ENCODE data around the gene FRMPD2. TPM values are rescaled to one million over a fixed set of nuclear protein-coding genes. Genes with fewer than 3 reads are reported as not detected.
"Not testable (repeated sequence)": the region's sequence is repeated elsewhere in the genome, so short reads cannot be mapped to it uniquely, and the experiment has no call there.

FRMPD2 gene
- total RNA-seq, 1 experiment from 2014 or later, result 0.30 TPM

GRCh38 chr10:48187126-48187525 lies 87.4 kb downstream of the FRMPD2 start:
- POLR2A ChIA-PET, result no interaction called here
- no peak overlapping the region for H3K4me2 ChIP-seq (ENCODE audit: low read length)
- no peaks in the 10 kb centered on the region for H3K9me2 ChIP-seq (ENCODE audit: insufficient read depth)
- no peaks in the 10 kb centered on the region for H3K9me3 ChIP-seq (ENCODE audit: control insufficient read depth in 1 of 2, insufficient read depth in 1 of 2, low read depth in 1 of 2, low read length in 2 of 2)
- no peak overlapping the region for H3K27ac ChIP-seq (ENCODE audit: low read depth, low read length)
- CTCF ChIA-PET, result no interaction called here
- no peak for ATAC-seq
- H3K79me2 ChIP-seq (ENCODE audit: insufficient read depth, low read length), result no peaks in the 10 kb centered on the region
- no TSS peak for BruUV-seq (replicated peaks)
- no peaks in the 10 kb centered on the region for H3K36me3 ChIP-seq (ENCODE audit: control insufficient read depth in 1 of 2, insufficient read depth in 2 of 2, low read length in 2 of 2)
- TF ChIP-seq POLR2AphosphoS5 (IDR thresholded peaks at IDR 0.05; ENCODE audit: low read depth, low read length), result no peak
- no peak for DNase-seq (ENCODE audit: low read depth, low spot score)
- intact Hi-C loops (cut with micrococcal nuclease), result no loop called here
- H3K4me1 ChIP-seq (ENCODE audit: control insufficient read depth in 1 of 2, insufficient read depth in 2 of 2, low read length in 2 of 2), result no peaks in the 10 kb centered on the region
- RAD21 ChIA-PET (ENCODE audit: low non-redundant PET in 1 of 2, low total read pairs in 2 of 2, uncharacterized antibody in 2 of 2, unreplicated experiment in 2 of 2), result no interaction called here
- H2AFZ ChIP-seq (ENCODE audit: low read depth, low read length, poor library complexity, severe bottlenecking), result no peak overlapping the region
- no peaks in the 10 kb centered on the region for H4K20me1 ChIP-seq (ENCODE audit: insufficient read depth)
- H3K27me3 ChIP-seq (ENCODE audit: insufficient read depth, low read length), result no peaks in the 10 kb centered on the region; the same call in 1 of the 2 replicates
- no peak overlapping the region for H3K9ac ChIP-seq (ENCODE audit: low read length)
- no peak overlapping the region for H3K4me3 ChIP-seq (replicated peaks in 1 of 2; ENCODE audit: low read depth in 1 of 2, low read length in 2 of 2)

- H3K4me3 ChIP-seq (replicated peaks in 1 of 2; ENCODE audit: low read depth in 1 of 2, low read length in 2 of 2); H2AFZ ChIP-seq (ENCODE audit: low read depth, low read length, poor library complexity, severe bottlenecking); H3K9me2 ChIP-seq (ENCODE audit: insufficient read depth); H3K9me3 ChIP-seq (ENCODE audit: control insufficient read depth in 1 of 2, insufficient read depth in 1 of 2, low read depth in 1 of 2, low read length in 2 of 2); H3K4me1 ChIP-seq (ENCODE audit: control insufficient read depth in 1 of 2, insufficient read depth in 2 of 2, low read length in 2 of 2); H3K4me2 ChIP-seq (ENCODE audit: low read length); H3K9ac ChIP-seq (ENCODE audit: low read length); H3K36me3 ChIP-seq (ENCODE audit: control insufficient read depth in 1 of 2, insufficient read depth in 2 of 2, low read length in 2 of 2); H3K79me2 ChIP-seq (ENCODE audit: insufficient read depth, low read length); BruUV-seq (replicated peaks); H3K27me3 ChIP-seq (ENCODE audit: insufficient read depth, low read length); POLR2A ChIA-PET; CTCF ChIA-PET; ATAC-seq; DNase-seq (ENCODE audit: low read depth, low spot score); H4K20me1 ChIP-seq (ENCODE audit: insufficient read depth); intact Hi-C loops (cut with micrococcal nuclease); H3K27ac ChIP-seq (ENCODE audit: low read depth, low read length); RAD21 ChIA-PET (ENCODE audit: low non-redundant PET in 1 of 2, low total read pairs in 2 of 2, uncharacterized antibody in 2 of 2, unreplicated experiment in 2 of 2): not testable (repeated sequence)
Observed at GRCh38 chr10:48186264-48186804, 88.2 kb downstream of the FRMPD2 start.

GRCh38 chr10:48184224-48184623 lies 90.3 kb downstream of the FRMPD2 start:
- DNase-seq (ENCODE audit: low read depth, low spot score), result no peak
- BruUV-seq (replicated peaks), result no TSS peak

More at GRCh38 chr10:48184224-48184623, 90.3 kb downstream of the FRMPD2 start:
- no peak overlapping the region for H3K4me2 ChIP-seq (ENCODE audit: low read length)
- TF ChIP-seq RAD21 (IDR thresholded peaks at IDR 0.05; ENCODE audit: low read depth), result no peak
- TF ChIP-seq, protein P1, sequence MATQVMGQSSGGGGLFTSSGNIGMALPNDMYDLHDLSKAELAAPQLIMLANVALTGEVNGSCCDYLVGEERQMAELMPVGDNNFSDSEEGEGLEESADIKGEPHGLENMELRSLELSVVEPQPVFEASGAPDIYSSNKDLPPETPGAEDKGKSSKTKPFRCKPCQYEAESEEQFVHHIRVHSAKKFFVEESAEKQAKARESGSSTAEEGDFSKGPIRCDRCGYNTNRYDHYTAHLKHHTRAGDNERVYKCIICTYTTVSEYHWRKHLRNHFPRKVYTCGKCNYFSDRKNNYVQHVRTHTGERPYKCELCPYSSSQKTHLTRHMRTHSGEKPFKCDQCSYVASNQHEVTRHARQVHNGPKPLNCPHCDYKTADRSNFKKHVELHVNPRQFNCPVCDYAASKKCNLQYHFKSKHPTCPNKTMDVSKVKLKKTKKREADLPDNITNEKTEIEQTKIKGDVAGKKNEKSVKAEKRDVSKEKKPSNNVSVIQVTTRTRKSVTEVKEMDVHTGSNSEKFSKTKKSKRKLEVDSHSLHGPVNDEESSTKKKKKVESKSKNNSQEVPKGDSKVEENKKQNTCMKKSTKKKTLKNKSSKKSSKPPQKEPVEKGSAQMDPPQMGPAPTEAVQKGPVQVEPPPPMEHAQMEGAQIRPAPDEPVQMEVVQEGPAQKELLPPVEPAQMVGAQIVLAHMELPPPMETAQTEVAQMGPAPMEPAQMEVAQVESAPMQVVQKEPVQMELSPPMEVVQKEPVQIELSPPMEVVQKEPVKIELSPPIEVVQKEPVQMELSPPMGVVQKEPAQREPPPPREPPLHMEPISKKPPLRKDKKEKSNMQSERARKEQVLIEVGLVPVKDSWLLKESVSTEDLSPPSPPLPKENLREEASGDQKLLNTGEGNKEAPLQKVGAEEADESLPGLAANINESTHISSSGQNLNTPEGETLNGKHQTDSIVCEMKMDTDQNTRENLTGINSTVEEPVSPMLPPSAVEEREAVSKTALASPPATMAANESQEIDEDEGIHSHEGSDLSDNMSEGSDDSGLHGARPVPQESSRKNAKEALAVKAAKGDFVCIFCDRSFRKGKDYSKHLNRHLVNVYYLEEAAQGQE (IDR thresholded peaks at IDR 0.05; ENCODE audit: low read depth), result no peak
- ChIA-PET CTCF (no interaction called here), RAD21 (ENCODE audit: low non-redundant PET in 1 of 2, low total read pairs in 2 of 2, uncharacterized antibody in 2 of 2, unreplicated experiment in 2 of 2) (no interaction called here), POLR2A (no interaction called here)
- no peak overlapping the region for H3K9ac ChIP-seq (ENCODE audit: low read length)
- H3K79me2 ChIP-seq (ENCODE audit: insufficient read depth, low read length), result no peaks in the 10 kb centered on the region
- H3K27me3 ChIP-seq (ENCODE audit: insufficient read depth, low read length), result no peaks in the 10 kb centered on the region; the same call in 1 of the 2 replicates
- H3K4me1 ChIP-seq (ENCODE audit: control insufficient read depth in 1 of 2, insufficient read depth in 2 of 2, low read length in 2 of 2), result no peaks in the 10 kb centered on the region
- ATAC-seq, result no peak
- H2AFZ ChIP-seq (ENCODE audit: low read depth, low read length, poor library complexity, severe bottlenecking), result no peak overlapping the region
- intact Hi-C loops (cut with micrococcal nuclease), result no loop called here
- H3K4me3 ChIP-seq (replicated peaks in 1 of 2; ENCODE audit: low read depth in 1 of 2, low read length in 2 of 2), result no peak overlapping the region
- H4K20me1 ChIP-seq (ENCODE audit: insufficient read depth), result no peaks in the 10 kb centered on the region
- no peak overlapping the region for H3K27ac ChIP-seq (ENCODE audit: low read depth, low read length)
- no peaks in the 10 kb centered on the region for H3K9me3 ChIP-seq (ENCODE audit: control insufficient read depth in 1 of 2, insufficient read depth in 1 of 2, low read depth in 1 of 2, low read length in 2 of 2)
- no peaks in the 10 kb centered on the region for H3K9me2 ChIP-seq (ENCODE audit: insufficient read depth)
- no peaks in the 10 kb centered on the region for H3K36me3 ChIP-seq (ENCODE audit: control insufficient read depth in 1 of 2, insufficient read depth in 2 of 2, low read length in 2 of 2)
